Measurements from ENCODE around the gene STAB1.

Gene STAB1

GRCh38 chr3:52494886-52495495 lies at the start of gene STAB1:
STAB1 (plus strand) TSS chr3:52495338; CDS start chr3:52495414, 76 bp downstream.
- DNase-seq (ENCODE audit: low read depth in 2 of 3, low spot score in 1 of 3), result no peak

DNA sequence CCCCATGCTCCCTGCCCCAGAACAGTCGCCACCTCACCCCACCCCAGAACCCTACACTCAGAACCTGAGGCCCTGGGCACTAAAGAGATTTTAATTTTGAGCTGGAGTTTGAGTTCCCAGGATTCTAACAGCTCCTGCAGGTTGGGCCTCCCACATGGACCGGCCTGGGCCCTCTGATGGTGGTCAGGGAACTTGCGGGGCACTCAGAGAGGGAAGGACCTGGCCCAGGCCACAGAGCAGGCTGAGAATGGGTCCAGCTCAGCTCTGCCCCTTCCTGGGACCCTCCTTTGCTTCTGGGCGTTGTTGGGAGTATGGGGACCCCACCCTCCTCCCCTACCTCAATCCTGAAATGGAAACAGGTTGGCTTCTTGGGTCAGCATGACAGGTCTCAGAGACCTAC lies 49.1 kb upstream of the STAB1 start:
- no peak for DNase-seq (ENCODE audit: low read depth in 2 of 3, low spot score in 1 of 3)

GRCh38 chr3:52446631-52447511 lies 48.3 kb upstream of the STAB1 start:
- DNase-seq (ENCODE audit: low read depth in 2 of 3, low spot score in 1 of 3), result peak; percentile 56 to 87 (median 59)

GRCh38 chr3:52447512-52448355 lies 47.4 kb upstream of the STAB1 start:
- DNase-seq (ENCODE audit: low read depth in 2 of 3, low spot score in 1 of 3), result no peak

- DNase-seq (ENCODE audit: low read depth in 2 of 3, low spot score in 1 of 3), result no peak
These were observed 44.5 kb upstream of the STAB1 start for GRCh38 chr3:52450489-52451236.

DNA sequence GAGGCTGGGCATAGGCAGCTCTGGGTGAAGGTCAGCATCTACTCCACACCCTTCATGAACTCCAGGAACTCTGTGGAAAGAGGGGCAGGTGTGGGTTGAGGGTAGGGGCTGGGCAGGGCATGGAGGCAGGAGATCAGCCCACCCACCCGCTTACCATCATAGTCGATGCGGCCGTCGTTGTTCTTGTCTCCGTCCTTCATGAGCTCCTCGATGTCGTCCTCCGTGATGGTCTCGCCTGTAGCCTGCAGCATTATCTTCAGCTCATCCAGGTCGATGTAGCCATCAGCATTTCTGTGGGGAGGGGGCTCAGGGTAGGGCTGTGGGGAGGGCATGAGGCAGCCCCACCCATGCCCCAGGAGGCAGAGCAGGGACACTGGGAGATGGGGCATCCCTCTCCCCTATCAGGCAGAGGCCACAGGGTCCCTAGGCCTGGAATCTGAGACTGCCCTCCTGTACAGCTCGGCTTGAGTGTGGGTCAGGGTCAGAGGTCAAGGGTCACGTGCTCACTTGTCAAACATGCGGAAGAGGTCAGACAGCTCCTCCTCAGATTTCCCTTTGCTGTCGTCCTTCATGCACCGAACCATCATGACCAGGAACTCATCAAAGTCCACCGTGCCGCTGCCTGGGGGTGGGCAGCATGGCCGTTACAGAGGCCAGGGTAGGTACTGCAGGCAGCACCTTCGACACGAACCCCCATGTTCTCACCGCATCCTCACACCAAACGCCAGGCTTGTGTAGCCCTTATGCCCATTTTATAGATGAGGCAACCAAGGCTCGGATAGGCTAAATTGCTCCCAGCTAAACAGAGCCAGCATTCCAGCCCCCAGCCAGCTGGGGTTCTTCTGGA lies 43.7 kb upstream of the STAB1 start:
- no peak for DNase-seq (ENCODE audit: low read depth in 2 of 3, low spot score in 1 of 3)

DNA sequence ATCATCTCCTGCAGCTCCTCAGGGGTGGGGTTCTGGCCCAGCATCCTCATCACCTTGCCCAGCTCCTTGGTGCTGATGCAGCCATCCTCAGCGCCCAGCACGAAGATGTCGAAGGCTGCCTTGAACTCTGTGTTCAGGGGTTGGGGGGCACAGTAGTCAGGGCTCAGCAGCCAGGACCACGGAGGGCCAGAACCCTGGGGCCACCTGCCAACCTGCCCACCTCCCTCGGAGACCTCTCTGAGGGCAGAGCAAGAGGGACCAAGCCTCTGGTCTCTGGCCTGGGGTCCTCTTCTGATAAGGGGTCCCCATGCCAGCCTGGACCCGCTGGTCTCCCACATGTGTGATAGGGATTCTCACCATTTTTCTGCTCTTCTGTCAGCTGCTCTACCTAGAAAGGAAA lies 43.0 kb upstream of the STAB1 start:
- DNase-seq (ENCODE audit: low read depth in 2 of 3, low spot score in 1 of 3), result no peak

DNA sequence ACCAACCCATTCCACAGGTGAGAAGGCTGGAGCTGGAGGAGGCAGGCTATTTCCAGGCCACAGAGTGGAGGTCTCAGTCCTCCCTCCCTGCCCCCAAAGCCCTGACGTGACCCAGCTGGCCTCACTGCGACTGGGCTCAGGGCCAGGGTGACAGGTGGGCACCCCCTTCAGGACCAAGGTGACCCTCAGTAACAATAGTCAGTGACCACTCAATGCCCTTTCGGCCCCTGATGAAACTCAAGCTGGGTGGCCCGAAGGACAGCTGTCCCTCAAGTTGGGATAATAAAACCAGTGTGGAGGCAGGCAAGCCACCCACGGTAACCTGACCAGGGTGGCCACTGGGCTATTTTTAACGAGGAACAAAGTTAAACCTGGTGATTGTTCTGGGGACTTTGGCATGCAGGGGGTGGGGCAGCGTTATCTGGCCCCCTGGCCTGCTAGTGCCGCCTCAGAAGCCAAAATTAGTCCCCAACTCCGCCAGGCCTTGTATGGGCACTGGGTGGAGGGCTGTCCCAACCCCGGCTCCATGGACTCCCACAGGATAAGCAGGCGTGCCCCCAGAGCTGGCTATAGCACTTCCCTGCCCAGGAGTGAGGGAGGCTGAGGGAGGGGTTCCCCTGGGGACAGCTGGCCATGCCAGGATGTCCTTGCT lies 42.4 kb upstream of the STAB1 start:
- DNase-seq (ENCODE audit: low read depth in 2 of 3, low spot score in 1 of 3), result no peak

- no peak for DNase-seq (ENCODE audit: low read depth in 2 of 3, low spot score in 1 of 3)
These were observed 41.5 kb upstream of the STAB1 start, which contains the start of gene TNNC1 for GRCh38 chr3:52453496-52454249. TNNC1 (minus strand) TSS chr3:52454041; CDS start chr3:52454015, 26 bp downstream.

DNA sequence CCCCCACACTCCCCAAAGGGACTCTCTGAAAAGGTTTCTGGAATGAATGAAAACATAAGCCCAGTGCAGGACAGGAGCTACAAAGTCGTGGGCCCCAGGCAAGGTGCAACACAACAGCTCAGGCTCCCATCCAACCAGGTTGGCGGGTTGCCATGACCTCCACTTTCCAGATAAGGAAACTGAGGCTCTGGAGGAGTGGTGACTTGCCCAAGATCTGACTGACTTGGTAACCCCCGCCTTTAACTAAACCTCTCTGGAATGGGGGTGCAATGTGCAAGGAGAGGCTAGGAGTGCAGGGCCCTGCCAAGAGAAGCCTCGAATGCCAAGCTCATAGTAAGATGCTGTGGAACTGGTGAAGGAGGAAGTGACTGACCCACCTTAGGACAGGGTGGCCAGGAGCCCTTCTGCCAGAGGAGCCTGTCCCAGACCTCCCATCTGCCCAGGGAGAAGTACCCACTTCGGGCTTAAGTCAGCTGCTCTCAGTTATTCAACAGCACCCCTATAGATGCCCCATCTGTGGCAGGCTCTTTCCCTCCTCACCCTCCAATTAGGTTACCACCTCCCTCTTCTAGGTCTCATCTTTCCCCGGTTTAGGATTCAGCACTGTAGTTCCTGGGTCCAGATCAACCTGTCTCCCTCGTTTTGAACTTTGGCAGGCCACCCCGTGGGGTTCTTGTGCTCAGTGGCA lies 40.7 kb upstream of the STAB1 start:
- DNase-seq (ENCODE audit: low read depth in 2 of 3, low spot score in 1 of 3), result no peak

DNA sequence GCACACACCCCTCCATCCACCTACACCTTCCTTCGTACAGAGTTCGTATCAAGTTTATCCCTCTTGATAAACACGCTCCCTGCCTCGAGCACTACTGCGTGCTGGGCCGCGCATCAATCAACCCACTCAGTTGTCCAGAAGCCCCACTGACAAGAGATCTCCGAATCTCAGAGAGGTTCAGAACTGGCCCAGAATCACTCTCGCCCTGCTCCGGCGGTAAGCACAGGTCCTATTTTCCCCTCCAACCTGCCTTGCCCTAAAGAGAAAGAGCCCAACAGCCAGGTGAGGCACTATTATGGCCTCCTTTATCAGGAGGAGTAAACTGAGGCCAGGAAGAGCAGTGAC lies 40.2 kb upstream of the STAB1 start:
- DNase-seq (ENCODE audit: low read depth in 2 of 3, low spot score in 1 of 3), result no peak

GRCh38 chr3:52455283-52456168 lies 39.6 kb upstream of the STAB1 start, which contains the start of gene NISCH:
NISCH (plus strand) TSS chr3:52455604; CDS start chr3:52455642, 38 bp downstream.
- peak; percentile 90 to 97 (median 96) for DNase-seq (ENCODE audit: low read depth in 2 of 3, low spot score in 1 of 3)

DNA sequence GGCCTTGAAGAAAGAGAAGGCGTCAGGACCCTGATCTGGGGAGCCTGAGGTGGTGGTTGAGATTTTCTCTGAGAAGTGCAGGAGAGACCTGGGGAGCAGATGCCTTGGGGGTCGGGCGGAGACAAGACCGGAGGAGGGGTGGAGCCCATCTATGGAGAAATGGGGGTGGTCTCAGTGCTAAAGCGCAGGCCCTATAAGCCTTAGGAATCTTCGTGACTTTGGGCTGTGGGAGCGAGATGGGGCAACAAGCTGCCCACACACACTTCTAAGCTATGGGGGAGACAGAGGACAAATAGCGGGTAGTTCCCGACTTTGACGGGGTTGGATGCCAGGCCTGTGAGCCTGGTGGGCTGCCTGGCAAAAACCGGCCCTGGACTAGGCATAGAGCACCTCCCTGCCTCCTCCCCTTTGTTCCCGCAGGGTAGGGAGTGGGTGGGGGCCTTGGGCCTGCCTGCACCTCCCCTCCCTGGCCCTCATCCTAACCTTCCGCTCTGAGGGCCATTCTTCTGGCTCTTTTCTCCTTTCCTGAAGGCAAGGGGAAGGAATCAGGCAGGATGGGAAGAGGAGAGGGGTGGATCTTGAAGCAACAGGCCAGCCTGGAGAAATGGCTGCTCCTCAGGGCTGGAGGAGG lies 38.9 kb upstream of the STAB1 start:
- no peak for DNase-seq (ENCODE audit: low read depth in 2 of 3, low spot score in 1 of 3)

- no peak for DNase-seq (ENCODE audit: low read depth in 2 of 3, low spot score in 1 of 3)
These were observed 38.3 kb upstream of the STAB1 start for GRCh38 chr3:52456800-52457183.

DNA sequence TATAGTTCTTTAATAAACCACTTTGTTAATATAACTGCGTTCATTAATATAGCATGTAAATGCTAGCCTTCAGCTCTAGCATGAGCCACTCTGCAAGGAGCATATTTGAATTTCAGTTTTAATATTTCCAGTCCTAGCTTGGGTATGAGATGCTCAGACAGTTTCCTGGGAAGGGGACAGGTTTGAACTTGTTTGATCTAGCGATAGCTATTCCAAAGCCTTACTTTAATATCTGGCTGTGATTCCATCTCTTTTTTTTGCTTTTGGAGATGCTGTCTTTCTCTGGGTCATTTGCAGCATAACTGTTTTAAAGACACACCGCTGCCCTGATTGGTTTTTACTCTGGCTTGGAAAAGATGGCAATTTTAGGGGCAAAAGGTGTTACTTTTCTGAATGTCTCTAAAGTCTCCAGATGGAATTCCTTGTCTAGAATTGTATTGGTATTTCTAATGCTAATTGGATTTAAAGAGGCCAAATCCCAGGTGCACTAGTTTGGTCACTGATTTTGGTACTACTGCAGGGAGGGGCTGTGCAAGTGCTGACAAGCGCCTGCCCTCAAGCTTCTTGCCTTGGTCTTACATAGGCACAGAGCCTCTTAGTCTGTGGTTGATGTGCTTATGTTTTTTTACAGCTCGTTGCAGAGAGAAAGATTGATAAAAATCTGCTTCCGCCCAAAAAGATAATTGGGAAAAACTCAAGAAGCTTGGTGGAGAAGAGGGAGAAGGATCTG lies 36.9 kb upstream of the STAB1 start:
- no peak for DNase-seq (ENCODE audit: low read depth in 2 of 3, low spot score in 1 of 3)
